Activated CD8-positive, alpha-beta memory T cell treated with anti-CD3 and anti-CD28 coated beads, Interleukin-2, amount 50 U/mL, for 48 hours (primary cell): Measurements from ENCODE around the gene COL17A1.

Experiments
- DNase-seq: peaks from one replicate; pipeline ENCODE4 v3.0.0-alpha.2; 2020

Gene COL17A1

GRCh38 chr10:104085801-104086400 lies at the start of gene COL17A1:
COL17A1 (minus strand) TSS chr10:104085880; CDS start chr10:104080673, 5,207 bp downstream.
- DNase-seq: no peak

GRCh38 chr10:104130041-104130440 lies 44.4 kb upstream of the COL17A1 start:
- DNase-seq: no peak

- DNase-seq: no peak
Observed at GRCh38 chr10:104128214-104128613, 42.5 kb upstream of the COL17A1 start.

GRCh38 chr10:104127411-104127810 lies 41.7 kb upstream of the COL17A1 start:
- DNase-seq: peak; percentile 53

- no peak for DNase-seq
Observed at GRCh38 chr10:104123397-104123796, 37.7 kb upstream of the COL17A1 start.

- no peak for DNase-seq
Observed at GRCh38 chr10:104122225-104123107, 36.8 kb upstream of the COL17A1 start.

GRCh38 chr10:104121485-104122224 lies 36.0 kb upstream of the COL17A1 start, which contains the start of gene SFR1:
SFR1 (plus strand) TSS chr10:104122171; CDS start chr10:104122184, 13 bp downstream.
- DNase-seq: peak; percentile 98

- DNase-seq: peak; percentile 85
Observed at GRCh38 chr10:104120903-104121484, 35.3 kb upstream of the COL17A1 start.

- DNase-seq: no peak
Observed at GRCh38 chr10:104120512-104120902, 34.8 kb upstream of the COL17A1 start.

- DNase-seq: no peak
Observed at GRCh38 chr10:104119996-104120395, 34.3 kb upstream of the COL17A1 start.

- DNase-seq: no peak
Observed at GRCh38 chr10:104117839-104118323, 32.2 kb upstream of the COL17A1 start.

GRCh38 chr10:104113376-104113956 lies 27.8 kb upstream of the COL17A1 start:
- no peak for DNase-seq

GRCh38 chr10:104109908-104110662 lies 24.4 kb upstream of the COL17A1 start:
- no peak for DNase-seq

GRCh38 chr10:104104926-104105325 lies 19.2 kb upstream of the COL17A1 start:
- no peak for DNase-seq

GRCh38 chr10:104104418-104104817 lies 18.7 kb upstream of the COL17A1 start:
- DNase-seq: no peak

- DNase-seq: no peak
Observed at GRCh38 chr10:104103956-104104355, 18.3 kb upstream of the COL17A1 start.

GRCh38 chr10:104101902-104102301 lies 16.2 kb upstream of the COL17A1 start:
- DNase-seq: no peak

- DNase-seq: no peak
Observed at GRCh38 chr10:104100795-104101194, 15.1 kb upstream of the COL17A1 start.

- no peak for DNase-seq
Observed at GRCh38 chr10:104099941-104100340, 14.3 kb upstream of the COL17A1 start.

- DNase-seq: no peak
Observed at GRCh38 chr10:104099269-104099668, 13.6 kb upstream of the COL17A1 start.

- no peak for DNase-seq
Observed at GRCh38 chr10:104098358-104098925, 12.8 kb upstream of the COL17A1 start.
